Mesenchymal stem cell (in vitro differentiated cells and primary cell): ENCODE data around the gene GNA14.

ENCODE experiments used
- DNase-seq: peaks from one replicate; pipeline ENCODE4 v3.0.0-alpha.2; 2013
- H2AFZ ChIP-seq: one replicate; pipeline ENCODE4 v1.6.1; 2013; ENCODE audit warnings: low read depth, mild to moderate bottlenecking, control low read depth, inconsistent platforms, low read length, moderate library complexity
- H2AK5ac ChIP-seq: 2 replicates; pipeline ENCODE4 v1.6.1; 2013; ENCODE audit warnings: low read length, moderate library complexity, mild to moderate bottlenecking, inconsistent platforms; ENCODE audit not compliant: severe bottlenecking
- H2BK120ac ChIP-seq: one replicate; pipeline ENCODE4 v1.6.1; 2013; ENCODE audit warnings: low read depth, mild to moderate bottlenecking, inconsistent platforms, low read length, moderate library complexity
- H2BK12ac ChIP-seq, 2 experiments: one replicate each; pipeline ENCODE4 v1.6.1; 2013; ENCODE audit warnings: inconsistent platforms in 2 of 2, low read length in 2 of 2, mild to moderate bottlenecking in 2 of 2, moderate library complexity in 2 of 2, control low read depth in 1 of 2
- H2BK15ac ChIP-seq: one replicate; pipeline ENCODE4 v1.6.1; 2013; ENCODE audit warnings: mild to moderate bottlenecking, low read depth, inconsistent platforms; ENCODE audit not compliant: poor library complexity, severe bottlenecking
- H2BK5ac ChIP-seq: 2 replicates; pipeline ENCODE4 v1.6.1; 2013; ENCODE audit warnings: low read depth, mild to moderate bottlenecking, low read length, control low read depth, inconsistent platforms; ENCODE audit not compliant: poor library complexity, severe bottlenecking
- H3K14ac ChIP-seq, 2 experiments: one replicate each; pipeline ENCODE4 v1.6.1; 2013; ENCODE audit warnings: inconsistent platforms in 2 of 2, low read length in 2 of 2, control low read depth in 1 of 2, mild to moderate bottlenecking in 1 of 2, moderate library complexity in 1 of 2
- H3K18ac ChIP-seq, 2 experiments: one replicate each; pipeline ENCODE4 v1.6.1; 2013; ENCODE audit warnings: inconsistent platforms in 2 of 2, low read length in 2 of 2, control low read depth in 1 of 2, low read depth in 1 of 2, mild to moderate bottlenecking in 1 of 2
- H3K23ac ChIP-seq, 2 experiments: one replicate each; pipeline ENCODE4 v1.6.1; 2013; ENCODE audit warnings: inconsistent platforms in 2 of 2, low read length in 2 of 2, mild to moderate bottlenecking in 2 of 2, moderate library complexity in 2 of 2, control low read depth in 1 of 2
- H3K27ac ChIP-seq: 2 replicates; pipeline ENCODE4 v1.5.1; 2013; ENCODE audit warnings: mild to moderate bottlenecking, moderate library complexity, low read length, control low read depth, inconsistent platforms; ENCODE audit not compliant: poor library complexity, severe bottlenecking
- H3K27me3 ChIP-seq, 2 experiments: 2 replicates each; pipeline versions ENCODE4 v1.6.1 to v1.7.0; 2013; ENCODE audit warnings: low read length in 2 of 2, mild to moderate bottlenecking in 2 of 2, moderate library complexity in 2 of 2, control low read depth in 1 of 2, inconsistent platforms in 1 of 2; ENCODE audit not compliant: control insufficient read depth in 1 of 2, insufficient read depth in 1 of 2
- H3K36me3 ChIP-seq, 2 experiments: 2 replicates each; pipeline versions ENCODE4 v1.6.1 to v1.7.0; 2013; ENCODE audit warnings: low read length in 2 of 2, control low read depth in 1 of 2, inconsistent platforms in 1 of 2, low read depth in 1 of 2, mild to moderate bottlenecking in 1 of 2; ENCODE audit not compliant: insufficient read depth in 2 of 2, control insufficient read depth in 1 of 2
- H3K4ac ChIP-seq, 2 experiments: one replicate each; pipeline ENCODE4 v1.6.1; 2013; ENCODE audit warnings: inconsistent platforms in 2 of 2, low read length in 2 of 2, mild to moderate bottlenecking in 2 of 2, moderate library complexity in 2 of 2, control low read depth in 1 of 2, low read depth in 1 of 2
- H3K4me1 ChIP-seq: 2 replicates; pipeline ENCODE4 v1.6.1; 2013; ENCODE audit warnings: low read depth, low read length, control low read depth; ENCODE audit not compliant: control insufficient read depth, insufficient read depth
- H3K4me2 ChIP-seq: 2 replicates; pipeline ENCODE4 v1.6.1; 2013; ENCODE audit warnings: low read length, mild to moderate bottlenecking, inconsistent platforms; ENCODE audit not compliant: poor library complexity, severe bottlenecking
- H3K4me3 ChIP-seq, 2 experiments: 2 replicates each; pipeline versions ENCODE4 v1.5.1 to v1.7.0; 2013; ENCODE audit warnings: low read length in 2 of 2, mild to moderate bottlenecking in 2 of 2, control low read depth in 1 of 2, low read depth in 1 of 2; ENCODE audit not compliant: insufficient read depth in 1 of 2
- H3K79me1 ChIP-seq: replicated peaks from 2 replicates; pipeline ENCODE4 v1.6.1; 2013; ENCODE audit warnings: mild to moderate bottlenecking, control low read depth, low read length, inconsistent platforms; ENCODE audit not compliant: poor library complexity, severe bottlenecking
- H3K9ac ChIP-seq: 2 replicates; pipeline ENCODE4 v1.7.0; 2013; ENCODE audit warnings: mild to moderate bottlenecking, low read length, moderate library complexity
- H3K9me3 ChIP-seq: 2 replicates; pipeline ENCODE4 v1.7.0; 2013; ENCODE audit warnings: mild to moderate bottlenecking, low read length; ENCODE audit not compliant: control insufficient read depth
- H4K8ac ChIP-seq: one replicate; pipeline ENCODE4 v1.6.1; 2013; ENCODE audit warnings: inconsistent platforms, mild to moderate bottlenecking, low read length, moderate library complexity
- H4K91ac ChIP-seq: one replicate; pipeline ENCODE4 v1.6.1; 2013; ENCODE audit warnings: mild to moderate bottlenecking, low read length, inconsistent platforms
- WGBS: methylation state at CpG from one replicate; pipeline ENCODE4 v1.1.7; 2013; ENCODE audit warnings: mixed read lengths; 5-methylcytosine and 5-hydroxymethylcytosine counted together

Gene GNA14

GRCh38 chr9:77541055-77541454, 107.1 kb downstream of the GNA14 start:
- no peak overlapping the region for H2BK12ac ChIP-seq
- H2AFZ ChIP-seq: no peak overlapping the region
- no peak overlapping the region for H3K4me2 ChIP-seq
- H3K9me3 ChIP-seq: peaks cover 41% of the 10 kb centered on the region
- no peak overlapping the region for H3K14ac ChIP-seq
- no peak overlapping the region for H2BK5ac ChIP-seq
- no peak overlapping the region for H3K23ac ChIP-seq
- no peak overlapping the region for H2AK5ac ChIP-seq
- DNase-seq: no peak
- H4K8ac ChIP-seq: no peak overlapping the region
- no peaks in the 10 kb centered on the region for H3K79me1 ChIP-seq
- peak overlapping the region in 1 of 2 experiments; percentile 27 for H3K4me3 ChIP-seq
- no peak overlapping the region for H4K91ac ChIP-seq
- no peak overlapping the region for H3K18ac ChIP-seq
- H3K4me1 ChIP-seq: no peaks in the 10 kb centered on the region
- no peak overlapping the region for H2BK15ac ChIP-seq
- H3K4ac ChIP-seq: no peak overlapping the region
- H3K36me3 ChIP-seq: no peaks in the 10 kb centered on the region
- H3K9ac ChIP-seq: no peak overlapping the region
- H2BK120ac ChIP-seq: no peak overlapping the region
- H3K27me3 ChIP-seq: no peaks in the 10 kb centered on the region
- H3K27ac ChIP-seq: no peak overlapping the region
- 90% methylated on average over 1 of the region's 2 CpGs for WGBS

GRCh38 chr9:77534376-77535057, 113.6 kb downstream of the GNA14 start:
- H3K18ac ChIP-seq: no peak overlapping the region
- peaks cover 8% of the 10 kb centered on the region for H3K9me3 ChIP-seq
- H3K9ac ChIP-seq: no peak overlapping the region
- no peak overlapping the region for H2BK12ac ChIP-seq
- H3K14ac ChIP-seq: no peak overlapping the region
- H2BK15ac ChIP-seq: no peak overlapping the region
- no peak overlapping the region for H4K91ac ChIP-seq
- DNase-seq: no peak
- H3K36me3 ChIP-seq: no peaks in the 10 kb centered on the region
- H3K27ac ChIP-seq: no peak overlapping the region
- H2AFZ ChIP-seq: no peak overlapping the region
- no peak overlapping the region for H2BK5ac ChIP-seq
- H3K4me2 ChIP-seq: no peak overlapping the region
- H3K23ac ChIP-seq: no peak overlapping the region
- no peak overlapping the region for H3K4me3 ChIP-seq
- 78% methylated on average over 7 of the region's 7 CpGs for WGBS
- no peak overlapping the region for H3K4ac ChIP-seq
- H3K27me3 ChIP-seq: no peaks in the 10 kb centered on the region
- no peak overlapping the region for H2AK5ac ChIP-seq
- H2BK120ac ChIP-seq: no peak overlapping the region
- H3K4me1 ChIP-seq: no peaks in the 10 kb centered on the region
- H4K8ac ChIP-seq: no peak overlapping the region
- H3K79me1 ChIP-seq: no peaks in the 10 kb centered on the region

DNA sequence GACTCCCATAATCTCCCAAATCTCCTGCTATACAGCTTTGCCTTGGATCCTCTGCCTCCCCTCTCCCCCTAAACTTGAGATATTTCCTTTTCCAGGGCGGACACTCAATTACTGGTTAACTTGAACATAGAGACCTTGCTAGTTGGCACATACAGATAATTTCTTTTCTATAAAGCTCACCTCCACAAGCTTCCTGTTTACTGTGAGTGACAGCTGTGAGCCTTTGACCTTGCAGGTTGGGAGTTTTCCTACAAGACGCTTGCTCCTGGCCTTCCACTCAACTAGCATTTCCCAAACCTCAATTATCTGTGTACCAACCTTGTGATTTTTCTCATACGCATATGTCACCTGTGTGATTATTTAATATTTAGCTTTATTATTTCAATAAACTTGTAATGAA, 114.5 kb downstream of the GNA14 start:
- Histone ChIP-seq H3K4me2 (no peak overlapping the region), H2AK5ac (no peak overlapping the region), H3K27me3 (no peaks in the 10 kb centered on the region), H2BK120ac (no peak overlapping the region), H2BK5ac (no peak overlapping the region), H3K27ac (no peak overlapping the region), H3K4me1 (no peaks in the 10 kb centered on the region), H2AFZ (no peak overlapping the region), H3K4ac (no peak overlapping the region), H2BK15ac (no peak overlapping the region), H3K4me3 (no peak overlapping the region), H3K18ac (no peak overlapping the region), H3K23ac (no peak overlapping the region), H4K8ac (no peak overlapping the region), H2BK12ac (no peak overlapping the region), H3K9ac (no peak overlapping the region), H3K79me1 (no peaks in the 10 kb centered on the region), H3K9me3 (no peaks in the 10 kb centered on the region), H4K91ac (no peak overlapping the region), H3K36me3 (no peaks in the 10 kb centered on the region), H3K14ac (no peak overlapping the region)
- WGBS: 89% methylated on average over 2 of the region's 3 CpGs
- no peak for DNase-seq

DNA sequence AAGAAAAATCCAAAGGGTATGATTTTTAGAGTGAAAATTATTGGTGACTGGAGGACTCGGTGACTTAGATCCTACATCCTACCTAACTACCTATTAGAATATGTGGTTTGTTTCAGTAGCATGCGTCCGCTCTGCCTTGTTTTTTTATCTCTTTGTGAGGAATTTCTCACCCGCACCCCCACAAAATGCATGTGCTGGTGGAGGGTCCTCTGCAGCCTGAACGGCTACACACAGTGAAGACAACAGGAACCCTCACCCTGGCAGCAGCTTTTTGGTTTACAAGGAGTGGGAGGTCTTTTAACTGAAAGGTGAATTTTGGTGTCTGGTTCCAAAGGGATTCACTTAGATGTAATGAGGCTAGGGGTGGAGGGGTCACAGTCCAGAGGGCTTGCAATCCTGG, 115.5 kb downstream of the GNA14 start:
- Histone ChIP-seq H4K8ac (no peak overlapping the region), H2AFZ (no peak overlapping the region), H3K4me2 (no peak overlapping the region), H2BK120ac (no peak overlapping the region), H3K4me1 (no peaks in the 10 kb centered on the region), H3K14ac (no peak overlapping the region), H2BK15ac (no peak overlapping the region), H3K27ac (no peak overlapping the region), H3K23ac (no peak overlapping the region), H2BK5ac (no peak overlapping the region), H3K4ac (no peak overlapping the region), H3K9me3 (no peaks in the 10 kb centered on the region), H2BK12ac (no peak overlapping the region), H3K9ac (no peak overlapping the region), H3K18ac (no peak overlapping the region), H3K79me1 (no peaks in the 10 kb centered on the region), H3K4me3 (no peak overlapping the region), H2AK5ac (no peak overlapping the region), H3K27me3 (no peaks in the 10 kb centered on the region), H3K36me3 (no peaks in the 10 kb centered on the region), H4K91ac (no peak overlapping the region)
- no peak for DNase-seq
- WGBS: 88% methylated on average over 4 of the region's 5 CpGs
